GM23248 (cell line): Measurements from ENCODE around the gene PTAR1. TPM values are rescaled to one million over a fixed set of nuclear protein-coding genes. Genes with fewer than 3 reads are reported as not detected.

Experiments used
- DNase-seq: peaks from one replicate; pipeline ENCODE4 v3.0.0-alpha.2; 2015
- H2AFZ ChIP-seq: fragments of 200-600 bp; sonication (generic); 2 replicates; pipeline ENCODE4 v1.6.1; 2016; ENCODE audit warnings: antibody characterized with exemption
- H3F3A ChIP-seq: fragments of 200-600 bp; sonication (generic); 2 replicates; pipeline ENCODE4 v1.6.1; 2016; ENCODE audit warnings: mild to moderate bottlenecking, antibody characterized with exemption, mixed run types; ENCODE audit not compliant: insufficient read depth
- H3K27ac ChIP-seq: fragments of 200-600 bp; sonication (generic); 2 replicates; pipeline ENCODE4 v1.5.1; 2016; ENCODE audit warnings: mild to moderate bottlenecking
- H3K27me3 ChIP-seq: fragments of 200-600 bp; sonication (generic); replicated peaks from 2 replicates; pipeline ENCODE4 v1.6.1; 2016; ENCODE audit warnings: mild to moderate bottlenecking; ENCODE audit not compliant: insufficient read depth
- H3K36me3 ChIP-seq: fragments of 200-600 bp; sonication (generic); 2 replicates; pipeline ENCODE4 v1.6.1; 2016; ENCODE audit warnings: low read depth, mild to moderate bottlenecking
- H3K4me1 ChIP-seq: fragments of 200-600 bp; sonication (generic); 2 replicates; pipeline ENCODE4 v1.6.1; 2016; ENCODE audit warnings: mild to moderate bottlenecking; ENCODE audit not compliant: insufficient read depth
- H3K4me2 ChIP-seq: fragments of 200-600 bp; sonication (generic); one replicate; pipeline ENCODE4 v1.6.1; 2016; ENCODE audit warnings: mild to moderate bottlenecking; ENCODE audit not compliant: unreplicated experiment
- H3K4me3 ChIP-seq: fragments of 200-600 bp; sonication (generic); 2 replicates; pipeline ENCODE4 v1.5.1; 2016; ENCODE audit warnings: mild to moderate bottlenecking
- H3K79me2 ChIP-seq: fragments of 200-600 bp; sonication (generic); 2 replicates; pipeline ENCODE4 v1.6.1; 2016; ENCODE audit warnings: mild to moderate bottlenecking; ENCODE audit not compliant: insufficient read depth
- H3K9ac ChIP-seq: fragments of 200-600 bp; sonication (generic); 2 replicates; pipeline ENCODE4 v1.6.1; 2016; ENCODE audit warnings: mild to moderate bottlenecking
- H3K9me2 ChIP-seq: fragments of 200-600 bp; sonication (generic); 2 replicates; pipeline ENCODE4 v1.6.1; 2016; ENCODE audit warnings: mixed run types, mild to moderate bottlenecking, moderate library complexity; ENCODE audit not compliant: insufficient read depth
- H3K9me3 ChIP-seq: fragments of 200-600 bp; sonication (generic); one replicate; pipeline ENCODE4 v1.6.1; 2017; ENCODE audit warnings: low read depth
- H4K20me1 ChIP-seq: fragments of 200-600 bp; sonication (generic); 2 replicates; pipeline ENCODE4 v1.6.0; 2016; ENCODE audit not compliant: insufficient read depth
- EZH2 ChIP-seq: fragments of 200-600 bp; sonication (generic); IDR thresholded peaks from 2 replicates; pipeline ENCODE4 v1.6.1; 2018; ENCODE audit warnings: antibody characterized with exemption, mild to moderate bottlenecking; ENCODE audit not compliant: insufficient read depth, poor library complexity, severe bottlenecking
- EZH2phosphoT487 ChIP-seq: fragments of 200-600 bp; sonication (generic); IDR thresholded peaks from 2 replicates; pipeline ENCODE4 v1.6.1; 2018; ENCODE audit warnings: antibody characterized with exemption, moderate library complexity, mild to moderate bottlenecking, low read depth; ENCODE audit not compliant: insufficient read depth
- WGBS, 2 experiments: methylation state at CpG; one replicate each; pipeline ENCODE4 v1.1.6; 2015 to 2017; ENCODE audit warnings: low lambda C conversion rate in 2 of 2, low coverage in 1 of 2; ENCODE audit errors: missing lambda C conversion rate in 2 of 2; 5-methylcytosine and 5-hydroxymethylcytosine counted together
- in situ Hi-C: fragments of 300-500 bp; cut with MboI; formaldehyde crosslinking; loops from 2 replicates; pipeline ENCODE4 v1.15.0; 2020
- polyA plus RNA-seq: library from polyadenylated mRNA; unstranded; fragments of >200 nt; fragmentation: Nextera tagmentation; extraction: Ambion mirVana; gene quantifications from 2 replicates; pipeline ENCODE4 v1.2.1, GENCODE V29; 2016
- total RNA-seq: library from RNA; depleted of rRNA; stranded (reverse); fragments of >200 nt; shearing (Covaris generic); gene quantifications from 2 replicates; pipeline ENCODE4 v1.2.3, GENCODE V29; 2014; rRNA removed

PTAR1 gene
- total RNA-seq: 48.4 and 57.9 TPM in 2 replicates
- 10.8 and 11.0 TPM in 2 replicates for polyA plus RNA-seq

DNA sequence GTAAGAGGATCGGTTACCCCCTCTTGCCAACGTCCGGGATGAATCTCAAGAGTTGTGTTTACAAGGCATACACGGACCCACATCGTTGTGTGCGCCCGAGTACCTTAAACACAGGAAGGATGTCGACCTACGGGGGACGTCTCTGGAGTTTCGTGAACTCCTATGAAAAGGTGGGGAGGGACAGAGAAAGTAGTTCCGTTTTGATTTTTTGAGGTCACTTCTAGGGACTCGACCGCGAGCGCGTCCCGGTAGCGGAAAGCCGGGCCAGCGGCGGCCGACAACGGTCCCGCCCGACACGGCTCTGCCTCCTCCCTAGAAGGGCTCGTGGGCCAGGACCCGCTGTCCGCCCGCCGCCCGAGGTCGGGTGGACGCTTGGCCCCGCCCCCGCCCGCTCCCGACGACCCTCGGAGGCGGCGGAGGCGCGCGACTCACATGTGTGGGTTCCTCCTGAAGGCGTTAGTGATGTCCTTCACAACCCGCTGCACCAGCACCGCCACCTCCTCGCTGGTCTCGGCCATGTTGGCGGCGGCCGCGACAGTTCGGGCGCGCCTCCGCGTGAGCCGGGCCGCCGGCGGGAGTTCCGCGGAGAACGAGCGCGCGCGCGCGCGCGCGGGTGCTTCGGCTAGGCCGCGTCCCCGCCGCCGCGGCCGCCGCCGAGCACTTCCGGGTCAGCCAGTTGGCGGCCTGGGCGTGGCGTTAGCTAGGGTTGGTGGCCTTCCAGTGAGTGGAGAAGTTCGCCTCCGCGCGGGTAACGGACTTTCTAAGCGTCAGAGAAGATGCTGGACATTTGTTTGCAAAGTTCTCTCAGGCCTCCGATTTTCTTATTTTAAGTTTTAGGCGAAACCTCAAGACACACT lies at the start of gene PTAR1:
Gene PTAR1 (minus strand): TSS at position 591 of the 857 bp plus-strand sequence. CDS start 73 bp downstream, at position 518.
- in situ Hi-C loops: no loop called here
- 1% methylated on average over 92 to 96 of the region's 98 CpGs for WGBS, 2 experiments
- Histone ChIP-seq H3K79me2 (peaks cover 47% of the 10 kb centered on the region), H3K36me3 (no peaks in the 10 kb centered on the region), H2AFZ (peak within 1 kb of the TSS; percentile 88), H3K9ac (peak within 1 kb of the TSS; percentile 89), H3F3A (peaks cover 12% of the 10 kb centered on the region; the same call in 1 of the 2 replicates), H3K27me3 (no peaks in the 10 kb centered on the region), H3K27ac (peak within 1 kb of the TSS; percentile 87), H3K4me3 (peak within 1 kb of the TSS; percentile 97), H3K9me2 (no peaks in the 10 kb centered on the region), H3K4me2 (peak within 1 kb of the TSS; percentile 97), H3K4me1 (peaks cover 27% of the 10 kb centered on the region), H3K9me3 (no peaks in the 10 kb centered on the region), H4K20me1 (no peaks in the 10 kb centered on the region)
- TF ChIP-seq EZH2 (no peak), EZH2phosphoT487 (no peak)
- peak; percentile 96 for DNase-seq

- no peaks in the 10 kb centered on the region for H3F3A ChIP-seq
- H3K9ac ChIP-seq: no peak overlapping the region
- in situ Hi-C loops: no loop called here
- H3K9me2 ChIP-seq: no peaks in the 10 kb centered on the region
- no peaks in the 10 kb centered on the region for H3K27me3 ChIP-seq
- H3K4me3 ChIP-seq: no peak overlapping the region
- H3K9me3 ChIP-seq: no peaks in the 10 kb centered on the region
- 56 to 58% methylated on average over 8 of the region's 8 CpGs for WGBS, 2 experiments
- H3K4me1 ChIP-seq: no peaks in the 10 kb centered on the region
- TF ChIP-seq EZH2: no peak
- TF ChIP-seq EZH2phosphoT487: no peak
- H2AFZ ChIP-seq: no peak overlapping the region
- peak; percentile 51 for DNase-seq
- no peaks in the 10 kb centered on the region for H4K20me1 ChIP-seq
- no peaks in the 10 kb centered on the region for H3K79me2 ChIP-seq
- H3K4me2 ChIP-seq: no peak overlapping the region
- H3K36me3 ChIP-seq: no peaks in the 10 kb centered on the region
- H3K27ac ChIP-seq: no peak overlapping the region
Measured at GRCh38 chr9:69809304-69809863, 49.6 kb upstream of the PTAR1 start.

DNA sequence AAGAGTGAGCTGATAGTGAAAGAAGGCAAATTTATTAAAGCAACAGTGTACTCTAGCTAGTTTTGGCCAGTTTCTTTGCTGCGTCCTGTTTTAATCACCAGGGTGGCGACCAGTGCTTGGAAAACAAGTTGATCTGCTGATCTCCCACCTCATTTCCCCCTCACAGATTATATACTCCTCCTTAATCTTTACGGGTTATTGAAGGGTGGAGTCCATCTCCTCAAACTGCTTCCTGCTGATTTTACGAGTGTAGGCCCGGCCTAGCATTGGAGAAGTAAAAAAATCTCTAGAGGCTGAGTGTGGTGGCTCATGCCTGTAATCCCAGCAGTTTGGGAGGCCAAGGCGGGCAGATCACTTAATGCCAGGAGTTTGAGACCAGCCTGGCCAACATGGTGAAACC lies 46.8 kb upstream of the PTAR1 start:
- 53 to 56% methylated on average over 6 of the region's 6 CpGs for whole genome bisulfite sequencing, 2 experiments
- no peak overlapping the region for H2AFZ ChIP-seq
- no peak overlapping the region for H3K27ac ChIP-seq
- DNase-seq: no peak
- H3K9me3 ChIP-seq: no peaks in the 10 kb centered on the region
- no peaks in the 10 kb centered on the region for H3K27me3 ChIP-seq
- TF ChIP-seq EZH2phosphoT487 (no peak), EZH2 (no peak)
- no peaks in the 10 kb centered on the region for H3F3A ChIP-seq
- in situ Hi-C loops: no loop called here
- no peak overlapping the region for H3K4me3 ChIP-seq
- no peaks in the 10 kb centered on the region for H3K79me2 ChIP-seq
- H3K9ac ChIP-seq: no peak overlapping the region
- H3K9me2 ChIP-seq: no peaks in the 10 kb centered on the region
- no peak overlapping the region for H3K4me2 ChIP-seq
- H3K36me3 ChIP-seq: no peaks in the 10 kb centered on the region
- no peaks in the 10 kb centered on the region for H4K20me1 ChIP-seq
- H3K4me1 ChIP-seq: no peaks in the 10 kb centered on the region

GRCh38 chr9:69805962-69806515 lies 46.2 kb upstream of the PTAR1 start:
- no peaks in the 10 kb centered on the region for H3K9me3 ChIP-seq
- in situ Hi-C loops: no loop called here
- H4K20me1 ChIP-seq: no peaks in the 10 kb centered on the region
- no peaks in the 10 kb centered on the region for H3K27me3 ChIP-seq
- no peaks in the 10 kb centered on the region for H3K79me2 ChIP-seq
- no peaks in the 10 kb centered on the region for H3F3A ChIP-seq
- H2AFZ ChIP-seq: no peak overlapping the region
- no peak for TF ChIP-seq EZH2
- TF ChIP-seq EZH2phosphoT487: no peak
- H3K9ac ChIP-seq: no peak overlapping the region
- H3K4me3 ChIP-seq: no peak overlapping the region
- H3K27ac ChIP-seq: no peak overlapping the region
- 70 to 78% methylated on average over 3 of the region's 3 CpGs for WGBS, 2 experiments
- no peak for DNase-seq
- no peaks in the 10 kb centered on the region for H3K9me2 ChIP-seq
- no peaks in the 10 kb centered on the region for H3K36me3 ChIP-seq
- H3K4me1 ChIP-seq: no peaks in the 10 kb centered on the region
- no peak overlapping the region for H3K4me2 ChIP-seq
